HT-29 (cell line): ENCODE data around the gene EFCAB11. TPM values are rescaled to one million over a fixed set of nuclear protein-coding genes. Genes with fewer than 3 reads are reported as not detected.

ENCODE experiments used
- DNase-seq: peaks from one replicate; pipeline ENCODE4 v3.0.0-alpha.2; 2015; ENCODE audit warnings: low spot score
- total RNA-seq: library from RNA; depleted of rRNA; stranded (reverse); fragments of >200 nt; shearing (Covaris generic); gene quantifications from 2 replicates; pipeline ENCODE4 v1.2.3, GENCODE V29; 2014

Gene EFCAB11
- total RNA-seq, 1 experiment from 2014 or later, result 2.8 TPM

DNA sequence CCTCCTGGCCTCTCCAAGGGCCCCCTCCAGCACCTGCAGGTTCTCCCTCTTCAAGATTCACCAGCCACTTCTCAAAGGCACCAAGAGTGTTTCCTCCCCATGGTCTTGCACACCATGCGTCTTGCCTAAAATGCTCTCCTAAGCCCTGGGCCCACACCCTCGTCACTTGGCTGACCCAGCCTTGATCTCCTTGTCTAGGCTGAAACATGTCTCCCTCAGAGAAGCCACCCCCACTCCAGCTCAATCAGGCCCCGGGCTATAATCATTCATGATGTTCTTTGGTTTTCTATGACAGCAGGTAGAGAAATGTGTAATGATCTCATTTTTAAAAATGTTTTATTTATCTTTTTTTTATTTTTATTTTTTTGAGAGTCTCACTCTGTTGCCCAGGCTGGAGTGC, 88.1 kb downstream of the EFCAB11 start:
- no peak for DNase-seq

GRCh38 chr14:89865153-89865552, 89.4 kb downstream of the EFCAB11 start:
- no peak for DNase-seq

DNA sequence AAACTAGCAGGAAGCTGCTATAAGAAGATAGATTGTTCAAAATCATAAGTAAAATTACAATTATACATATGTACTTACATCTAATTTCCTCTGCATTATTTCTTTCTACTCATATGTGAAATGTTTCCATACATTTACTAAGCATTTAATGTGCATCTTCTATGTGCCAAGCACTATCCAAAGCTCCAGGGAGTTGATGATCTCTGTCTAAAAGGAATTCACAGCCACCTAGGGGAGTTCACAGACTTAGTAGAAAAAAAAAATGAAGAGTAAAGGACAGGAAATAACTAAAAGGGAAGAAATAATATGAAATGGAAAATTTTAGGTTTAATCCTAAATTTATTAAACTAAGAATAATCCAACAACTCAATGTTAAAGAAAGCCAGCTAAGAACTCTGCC, 91.7 kb downstream of the EFCAB11 start:
- no peak for DNase-seq

- DNase-seq, result no peak
Measured at GRCh38 chr14:89861630-89862029, 92.9 kb downstream of the EFCAB11 start.

DNA sequence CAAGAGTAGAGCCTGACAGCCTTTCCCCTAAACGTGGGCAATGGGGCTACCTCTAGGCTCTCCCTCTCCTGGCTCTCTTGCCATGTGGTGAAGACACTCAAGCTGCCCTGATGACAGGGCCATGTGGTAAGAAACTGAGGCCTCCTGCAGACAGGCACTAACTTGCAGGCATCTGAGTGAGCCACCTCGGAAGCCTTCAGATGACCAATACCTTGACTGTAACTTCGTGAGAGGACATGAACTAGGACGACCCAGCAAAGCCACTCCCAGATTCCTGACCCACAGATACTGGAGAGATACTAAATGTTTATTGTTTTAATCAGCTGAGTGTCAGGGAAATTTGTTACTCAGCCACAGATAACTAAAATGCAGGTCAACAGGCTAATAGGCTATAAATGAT, 96.4 kb downstream of the EFCAB11 start:
- no peak for DNase-seq

DNA sequence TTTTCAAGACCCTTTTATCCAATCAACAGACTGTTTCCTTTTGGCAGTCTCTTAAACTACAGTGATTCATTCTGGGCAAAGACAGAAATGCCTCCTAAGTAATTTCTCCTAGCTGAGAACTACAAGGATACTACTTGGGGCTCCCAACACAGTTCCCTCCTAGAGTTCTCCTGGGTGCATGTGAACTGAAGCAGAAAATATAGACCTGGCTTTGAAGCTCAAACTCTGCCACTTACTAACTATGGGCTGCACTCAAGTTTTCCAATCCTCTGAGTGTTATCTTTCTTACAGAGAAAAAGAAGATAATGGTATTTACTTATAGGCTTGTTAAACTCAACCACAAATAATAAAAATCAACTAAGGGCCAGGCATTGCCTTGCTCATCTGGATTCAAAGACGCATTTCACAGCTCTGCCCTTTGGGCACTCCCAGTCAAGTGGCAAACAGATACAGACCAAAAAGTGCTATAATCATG, 97.6 kb downstream of the EFCAB11 start:
- DNase-seq, result peak; percentile 58

DNA sequence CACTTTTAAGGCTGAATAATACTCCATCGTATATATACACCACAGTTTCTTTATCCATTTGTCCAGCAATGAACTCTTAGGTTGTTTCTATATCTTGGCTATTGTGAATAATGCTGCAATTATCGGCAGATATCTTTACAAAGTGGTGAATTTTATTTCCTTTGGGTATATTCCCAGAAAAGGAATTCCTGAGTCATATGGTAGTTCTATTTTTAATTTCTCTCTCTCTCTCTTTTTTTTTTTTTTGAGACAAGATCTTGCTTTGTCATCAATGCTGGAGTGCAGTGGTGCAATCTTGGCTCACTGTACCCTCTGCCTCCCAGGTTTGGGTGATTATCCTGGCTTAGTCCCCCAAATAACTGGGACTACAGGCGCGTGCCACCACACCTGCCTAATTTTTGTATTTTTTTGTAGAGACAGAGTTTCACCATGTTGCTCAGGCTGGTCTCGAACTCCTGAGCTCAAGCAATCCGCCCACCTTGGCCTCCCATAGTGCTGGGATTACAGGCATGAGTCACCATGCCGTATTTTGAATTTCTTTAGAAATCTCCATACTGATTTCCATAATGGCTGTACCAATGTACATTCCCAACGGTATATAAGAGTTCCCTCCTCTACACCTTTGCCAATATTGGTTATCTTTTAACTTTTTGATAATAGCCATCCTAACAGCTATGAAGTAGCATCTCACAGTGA, 98.4 kb downstream of the EFCAB11 start:
- no peak for DNase-seq

GRCh38 chr14:89853936-89854693, 100.4 kb downstream of the EFCAB11 start:
- no peak for DNase-seq

GRCh38 chr14:89851106-89851505, 103.4 kb downstream of the EFCAB11 start:
- no peak for DNase-seq

DNA sequence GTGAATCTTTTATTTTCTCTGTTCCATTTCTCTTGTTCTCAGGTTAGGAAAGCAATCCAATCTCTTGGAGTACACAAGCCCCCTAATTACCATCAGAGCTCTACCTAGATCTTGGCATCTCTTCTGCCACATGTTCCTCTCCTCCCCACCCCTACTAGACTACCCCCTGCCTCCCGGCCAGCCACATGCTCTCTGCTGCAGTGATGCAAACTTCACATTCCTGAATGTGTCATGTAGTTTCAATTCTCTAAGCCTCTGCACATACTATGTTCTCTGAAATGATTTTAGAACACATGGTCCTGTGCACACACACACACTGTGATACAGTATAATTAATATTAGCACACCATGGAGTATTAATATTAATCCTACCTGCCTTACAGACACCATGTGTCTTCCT, 104.6 kb downstream of the EFCAB11 start:
- DNase-seq, result no peak

- no peak for DNase-seq
Measured at GRCh38 chr14:89848165-89848564, 106.4 kb downstream of the EFCAB11 start.

DNA sequence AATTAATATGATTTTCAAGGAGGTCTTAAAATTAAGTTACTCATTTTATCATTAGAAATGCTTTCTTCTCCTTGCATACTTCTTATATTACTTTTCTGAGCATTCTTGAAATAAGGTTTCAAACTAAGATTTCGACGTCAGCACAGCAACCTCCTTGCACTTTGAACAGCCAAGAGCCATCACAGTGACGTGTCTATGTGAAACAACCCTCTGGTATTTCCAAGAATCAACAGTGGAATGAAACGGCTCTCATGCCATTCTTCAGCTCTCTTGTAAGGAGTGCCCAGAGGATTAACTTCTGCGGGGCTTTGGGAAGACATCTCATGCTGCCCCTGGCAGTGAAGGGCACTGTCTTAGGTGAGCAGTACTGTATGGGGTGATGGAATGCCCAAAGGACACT, 109.2 kb downstream of the EFCAB11 start:
- DNase-seq, result no peak

GRCh38 chr14:89844508-89844907, 110.0 kb downstream of the EFCAB11 start:
- no peak for DNase-seq

GRCh38 chr14:89842837-89843236, 111.7 kb downstream of the EFCAB11 start:
- DNase-seq, result no peak

- no peak for DNase-seq
Measured at GRCh38 chr14:89841851-89842250, 112.7 kb downstream of the EFCAB11 start.

- DNase-seq, result no peak
Measured at GRCh38 chr14:89836830-89837469, 117.6 kb downstream of the EFCAB11 start.

DNA sequence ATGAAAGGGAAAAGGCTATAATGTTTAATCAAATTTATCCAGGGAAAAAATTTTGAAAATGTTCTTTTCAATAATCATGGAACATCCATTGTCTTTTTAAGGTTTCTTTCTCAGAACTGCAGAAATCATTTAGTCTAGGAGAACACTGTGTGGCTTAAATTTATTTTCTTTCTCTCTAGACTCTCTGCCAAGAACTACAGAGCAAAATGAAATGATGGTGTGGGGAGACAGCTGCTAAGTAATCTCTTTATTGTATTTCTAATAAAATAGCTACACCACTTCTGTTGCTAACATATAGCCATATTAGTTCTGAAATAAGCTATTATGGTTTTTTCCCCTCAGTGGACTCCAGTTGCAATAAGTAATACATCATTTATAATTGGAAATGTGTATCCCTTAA, 120.9 kb downstream of the EFCAB11 start:
- no peak for DNase-seq

GRCh38 chr14:89833120-89833532, 121.4 kb downstream of the EFCAB11 start:
- no peak for DNase-seq

GRCh38 chr14:89828471-89829165, 125.9 kb downstream of the EFCAB11 start:
- no peak for DNase-seq

DNA sequence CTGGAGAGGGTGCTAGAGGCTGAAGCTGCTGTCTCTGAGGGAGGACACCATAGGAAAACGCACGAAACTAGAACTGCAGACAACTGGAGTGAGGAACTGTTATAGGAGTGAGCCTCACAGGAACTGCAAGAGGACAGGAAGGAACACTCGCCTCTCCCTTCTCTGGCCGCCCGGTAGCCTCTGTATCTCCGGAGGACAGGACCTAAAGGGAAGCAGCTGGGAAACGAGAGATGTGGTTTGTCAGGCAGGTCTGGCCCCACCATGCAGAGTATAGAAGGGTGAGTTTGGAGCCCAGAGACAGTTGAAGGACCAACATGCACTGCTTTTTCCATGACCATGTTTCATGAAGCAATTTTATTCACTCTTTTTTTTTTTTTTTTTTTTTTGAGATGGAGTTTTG, 127.3 kb downstream of the EFCAB11 start:
- DNase-seq, result no peak

DNA sequence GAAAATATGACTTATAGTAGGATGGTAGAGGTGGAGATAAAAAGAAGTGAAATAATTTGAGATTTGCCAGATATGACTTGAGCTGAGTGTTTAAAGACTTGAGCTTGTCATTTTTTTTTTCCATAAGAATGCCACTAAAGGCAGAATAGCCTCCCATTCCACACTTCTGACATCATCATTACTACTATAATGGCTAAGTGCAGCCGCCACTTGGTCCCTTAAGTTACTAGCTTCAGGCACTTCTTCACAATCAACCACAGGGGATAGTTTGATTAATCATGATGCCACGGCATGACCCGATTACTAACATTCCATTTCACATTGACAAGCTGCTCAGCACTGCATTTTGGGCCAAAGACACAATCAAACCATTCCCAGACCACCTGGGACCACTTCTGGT, 127.9 kb downstream of the EFCAB11 start:
- no peak for DNase-seq

GRCh38 chr14:89823743-89824142, 130.8 kb downstream of the EFCAB11 start:
- no peak for DNase-seq
